Measurements from ENCODE around the gene SCN4B.

The SCN4B gene

GRCh38 chr11:118105657-118106305 lies 46.8 kb downstream of the SCN4B start:
- Mint-ChIP-seq H3K27me3 (peaks cover 0 to 52% of the 10 kb centered on the region in 2 donors), H3K4me1 (ENCODE audit: low read depth in 2 of 2) (peaks cover under 1 to 4% of the 10 kb centered on the region in 2 donors), H3K36me3 (ENCODE audit: insufficient read depth) (no peaks in the 10 kb centered on the region), H3K9me3 (no peaks in the 10 kb centered on the region), H3K4me3 (no peak overlapping the region), H3K27ac (peak overlapping the region in 1 of 2 donors; percentile 5)
- DNase-seq = no peak
- ATAC-seq (replicated peaks) = no peak

GRCh38 chr11:118104491-118104890 lies 48.1 kb downstream of the SCN4B start:
- Mint-ChIP-seq H3K9me3 (no peaks in the 10 kb centered on the region), H3K36me3 (ENCODE audit: insufficient read depth) (no peaks in the 10 kb centered on the region), H3K4me3 (no peak overlapping the region), H3K4me1 (ENCODE audit: low read depth in 2 of 2) (peaks cover 0 to 4% of the 10 kb centered on the region in 2 donors), H3K27ac (no peak overlapping the region), H3K27me3 (peaks cover under 1 to 46% of the 10 kb centered on the region in 2 donors)
- DNase-seq = no peak
- ATAC-seq (replicated peaks) = no peak

- H3K27me3 Mint-ChIP-seq = peaks cover 12 to 41% of the 10 kb centered on the region in 2 donors
- peaks cover 4% of the 10 kb centered on the region in 2 donors for H3K4me1 Mint-ChIP-seq (ENCODE audit: low read depth in 2 of 2)
- no peaks in the 10 kb centered on the region for H3K9me3 Mint-ChIP-seq
- H3K4me3 Mint-ChIP-seq = no peak overlapping the region
- ATAC-seq (replicated peaks) (no peak), DNase-seq (no peak)
- H3K27ac Mint-ChIP-seq = no peak overlapping the region
- no peaks in the 10 kb centered on the region for H3K36me3 Mint-ChIP-seq (ENCODE audit: insufficient read depth)
These were observed 49.8 kb downstream of the SCN4B start for GRCh38 chr11:118102721-118103261.

GRCh38 chr11:118100691-118101232 lies 51.9 kb downstream of the SCN4B start:
- Mint-ChIP-seq H3K4me1 (ENCODE audit: low read depth in 2 of 2) (peaks cover 4% of the 10 kb centered on the region in 2 donors), H3K27ac (no peak overlapping the region), H3K9me3 (no peaks in the 10 kb centered on the region), H3K27me3 (peaks cover 22 to 39% of the 10 kb centered on the region in 2 donors), H3K36me3 (ENCODE audit: insufficient read depth) (no peaks in the 10 kb centered on the region), H3K4me3 (no peak overlapping the region)
- DNase-seq = no peak
- ATAC-seq (replicated peaks) = no peak

- no peaks in the 10 kb centered on the region for H3K9me3 Mint-ChIP-seq
- peaks cover 25 to 39% of the 10 kb centered on the region in 2 donors for H3K27me3 Mint-ChIP-seq
- ATAC-seq (replicated peaks) = no peak
- no peak overlapping the region for H3K4me3 Mint-ChIP-seq
- H3K36me3 Mint-ChIP-seq (ENCODE audit: insufficient read depth) = no peaks in the 10 kb centered on the region
- H3K27ac Mint-ChIP-seq = no peak overlapping the region
- no peak for DNase-seq
- H3K4me1 Mint-ChIP-seq (ENCODE audit: low read depth in 2 of 2) = peaks cover 4% of the 10 kb centered on the region in 2 donors
These were observed 52.6 kb downstream of the SCN4B start for GRCh38 chr11:118099838-118100556.

GRCh38 chr11:118098996-118099837 lies 53.4 kb downstream of the SCN4B start:
- peak overlapping the region in 1 of 2 donors; percentile 84 for H3K27ac Mint-ChIP-seq
- ATAC-seq (replicated peaks) (no peak), DNase-seq (no peak)
- peaks cover 4% of the 10 kb centered on the region in 2 donors for H3K4me1 Mint-ChIP-seq (ENCODE audit: low read depth in 2 of 2)
- no peak overlapping the region for H3K4me3 Mint-ChIP-seq
- no peaks in the 10 kb centered on the region for H3K9me3 Mint-ChIP-seq
- H3K27me3 Mint-ChIP-seq = peaks cover 25 to 37% of the 10 kb centered on the region in 2 donors
- no peaks in the 10 kb centered on the region for H3K36me3 Mint-ChIP-seq (ENCODE audit: insufficient read depth)

GRCh38 chr11:118095967-118096367 lies 56.7 kb downstream of the SCN4B start:
- ATAC-seq (replicated peaks) (no peak), DNase-seq (no peak)
- peaks cover 25 to 31% of the 10 kb centered on the region in 2 donors for H3K27me3 Mint-ChIP-seq
- H3K9me3 Mint-ChIP-seq = no peaks in the 10 kb centered on the region
- no peaks in the 10 kb centered on the region for H3K36me3 Mint-ChIP-seq (ENCODE audit: insufficient read depth)
- H3K4me3 Mint-ChIP-seq = no peak overlapping the region
- no peak overlapping the region for H3K27ac Mint-ChIP-seq
- peaks cover 0 to 4% of the 10 kb centered on the region in 2 donors for H3K4me1 Mint-ChIP-seq (ENCODE audit: low read depth in 2 of 2)

GRCh38 chr11:118095493-118095892 lies 57.1 kb downstream of the SCN4B start:
- H3K9me3 Mint-ChIP-seq = no peaks in the 10 kb centered on the region
- H3K4me3 Mint-ChIP-seq = no peak overlapping the region

GRCh38 chr11:118092907-118093571 lies 59.6 kb downstream of the SCN4B start:
- Mint-ChIP-seq H3K9me3 (peaks cover 0 to 2% of the 10 kb centered on the region in 2 donors), H3K27ac (no peak overlapping the region), H3K4me1 (ENCODE audit: low read depth in 2 of 2) (no peaks in the 10 kb centered on the region), H3K4me3 (no peak overlapping the region), H3K27me3 (peaks cover 25 to 42% of the 10 kb centered on the region in 2 donors), H3K36me3 (ENCODE audit: insufficient read depth) (no peaks in the 10 kb centered on the region)
- ATAC-seq (replicated peaks) (no peak), DNase-seq (no peak)

More at GRCh38 chr11:118095493-118095892, 57.1 kb downstream of the SCN4B start:
- Mint-ChIP-seq H3K27me3 (peaks cover 28 to 34% of the 10 kb centered on the region in 2 donors), H3K27ac (no peak overlapping the region), H3K4me1 (ENCODE audit: low read depth in 2 of 2) (peaks cover 0 to 4% of the 10 kb centered on the region in 2 donors), H3K36me3 (ENCODE audit: insufficient read depth) (no peaks in the 10 kb centered on the region)
- no peak for ATAC-seq (replicated peaks)
- DNase-seq = no peak

- ATAC-seq (replicated peaks) = no peak
- H3K9me3 Mint-ChIP-seq = peaks cover 0 to 2% of the 10 kb centered on the region in 2 donors
- H3K4me3 Mint-ChIP-seq = no peak overlapping the region
- H3K4me1 Mint-ChIP-seq (ENCODE audit: low read depth in 2 of 2) = no peaks in the 10 kb centered on the region
- no peaks in the 10 kb centered on the region for H3K36me3 Mint-ChIP-seq (ENCODE audit: insufficient read depth)
- no peak overlapping the region for H3K27ac Mint-ChIP-seq
- DNase-seq = no peak
- peaks cover 21 to 48% of the 10 kb centered on the region in 2 donors for H3K27me3 Mint-ChIP-seq
These were observed 60.9 kb downstream of the SCN4B start for GRCh38 chr11:118091690-118092089.

- H3K4me1 Mint-ChIP-seq (ENCODE audit: low read depth in 2 of 2) = no peaks in the 10 kb centered on the region
- H3K27ac Mint-ChIP-seq = no peak overlapping the region
These were observed 62.0 kb downstream of the SCN4B start for GRCh38 chr11:118090545-118091162.

GRCh38 chr11:118088531-118088930 lies 64.1 kb downstream of the SCN4B start:
- H3K27me3 Mint-ChIP-seq = peaks cover 9 to 55% of the 10 kb centered on the region in 2 donors
- no peaks in the 10 kb centered on the region for H3K36me3 Mint-ChIP-seq (ENCODE audit: insufficient read depth)
- peaks cover 0 to 5% of the 10 kb centered on the region in 2 donors for H3K9me3 Mint-ChIP-seq
- no peak overlapping the region for H3K27ac Mint-ChIP-seq
- no peaks in the 10 kb centered on the region for H3K4me1 Mint-ChIP-seq (ENCODE audit: low read depth in 2 of 2)
- DNase-seq (no peak), ATAC-seq (replicated peaks) (peak; percentile 52)
- no peak overlapping the region for H3K4me3 Mint-ChIP-seq

More at GRCh38 chr11:118090545-118091162, 62.0 kb downstream of the SCN4B start:
- H3K9me3 Mint-ChIP-seq = peaks cover 0 to 5% of the 10 kb centered on the region in 2 donors
- H3K4me3 Mint-ChIP-seq = no peak overlapping the region
- no peaks in the 10 kb centered on the region for H3K36me3 Mint-ChIP-seq (ENCODE audit: insufficient read depth)
- H3K27me3 Mint-ChIP-seq = peaks cover 11 to 55% of the 10 kb centered on the region in 2 donors
- no peak for ATAC-seq (replicated peaks)
- no peak for DNase-seq

Data from effector memory CD8-positive, alpha-beta T cell (primary cell).